ENCODE measurements around the gene PRMT9.

DNA sequence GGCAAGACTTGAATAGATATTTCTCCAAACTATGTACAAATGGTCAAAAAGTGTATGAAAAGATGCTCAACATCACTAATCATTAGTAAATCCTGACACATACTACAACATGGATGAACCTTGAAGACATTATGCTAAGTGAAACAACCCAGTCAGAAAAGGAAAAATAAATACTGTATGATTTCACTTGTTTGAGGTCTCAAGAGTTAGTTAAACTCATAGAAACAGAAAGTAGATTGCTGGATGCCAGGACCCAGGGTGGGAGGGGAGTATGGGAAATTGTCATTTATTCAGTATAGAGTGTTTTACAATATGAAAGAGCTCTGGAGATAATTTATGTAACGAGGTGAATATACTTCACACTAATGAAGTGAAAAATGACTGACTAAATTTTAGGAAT is 32.4 kb downstream of the PRMT9 start:
- TF ChIP-seq UBTF (IDR thresholded peaks at IDR 0.05; ENCODE audit: borderline replicate concordance in 1 of 2, low read depth in 2 of 2, low read length in 2 of 2) (no peak), HOMEZ (CRISPR knock-in tag; IDR thresholded peaks at IDR 0.05) (no peak), CBX2 (IDR thresholded peaks at IDR 0.05; ENCODE audit: insufficient read depth, low read length, poor library complexity, severe bottlenecking) (no peak)

All from K562 (cell line).